WTC11 (cell line): ENCODE measurements around the gene DTNB. TPM values are rescaled to one million over a fixed set of nuclear protein-coding genes. Genes with fewer than 3 reads are reported as not detected.

Experiments
- ATAC-seq: fragments of 200-7000 bp; cut with Tn5 transposase; 2 replicates; pipeline ENCODE4 v1.10.0; 2021; ENCODE audit warnings: mild to moderate bottlenecking, moderate library complexity
- CTCF ChIA-PET: fragments of 300-600 bp; sonication (Branson Sonifier 250); formaldehyde crosslinking; loops from one replicate; lab custom pipeline; 2021; ENCODE audit warnings: antibody characterized with exemption; lab: Charles Lee
- POLR2A ChIA-PET: fragments of 350-600 bp; sonication (Branson Sonifier 250); formaldehyde crosslinking; loops from one replicate; lab custom pipeline; 2021; ENCODE audit warnings: antibody characterized with exemption; lab: Charles Lee
- DNase-seq: peaks from one replicate; pipeline ENCODE4 v3.0.0; 2021; ENCODE audit warnings: low spot score
- H3K27ac Mint-ChIP-seq: 2 replicates; pipeline ENCODE4 v1.8.0; 2021; ENCODE audit warnings: mixed read lengths
- H3K27me3 Mint-ChIP-seq: 2 replicates; pipeline ENCODE4 v1.8.0; 2021; ENCODE audit warnings: low read depth, mild to moderate bottlenecking, moderate library complexity, mixed read lengths
- H3K36me3 Mint-ChIP-seq: 2 replicates; pipeline ENCODE4 v1.8.0; 2021; ENCODE audit warnings: mixed read lengths
- H3K4me1 Mint-ChIP-seq: 2 replicates; pipeline ENCODE4 v1.8.0; 2022; ENCODE audit warnings: mixed read lengths
- H3K4me3 Mint-ChIP-seq: 2 replicates; pipeline ENCODE4 v1.8.0; 2021; ENCODE audit warnings: mild to moderate bottlenecking, moderate library complexity, mixed read lengths
- H3K9me3 Mint-ChIP-seq: 2 replicates; pipeline ENCODE4 v1.8.0; 2021; ENCODE audit warnings: mixed read lengths
- AR ChIP-seq: fragments of 250-450 bp; sonication (Bioruptor Pico); IDR thresholded peaks from 2 replicates; pipeline ENCODE4 v1.9.0; 2021; ENCODE audit warnings: mild to moderate bottlenecking
- ATF1 ChIP-seq: sonication (generic); formaldehyde crosslinking; IDR thresholded peaks from 2 replicates; pipeline ENCODE4 v1.8.1; 2023; ENCODE audit warnings: mild to moderate bottlenecking, moderate library complexity, missing genetic modification reagents
- ATF2 ChIP-seq: sonication (generic); formaldehyde crosslinking; IDR thresholded peaks from 2 replicates; pipeline ENCODE4 v1.8.1; 2022; ENCODE audit warnings: low read depth, missing genetic modification reagents, borderline replicate concordance
- CBFB ChIP-seq: sonication (generic); formaldehyde crosslinking; IDR thresholded peaks from 2 replicates; pipeline ENCODE4 v1.8.1; 2022; ENCODE audit warnings: mild to moderate bottlenecking, low read depth, missing genetic modification reagents
- CREM ChIP-seq: sonication (generic); formaldehyde crosslinking; IDR thresholded peaks from 2 replicates; pipeline ENCODE4 v1.8.1; 2022; ENCODE audit warnings: mild to moderate bottlenecking, missing genetic modification reagents, moderate library complexity
- CTCF ChIP-seq: fragments of 200-600 bp; IDR thresholded peaks from 2 replicates; pipeline ENCODE4 v1.8.0; 2022; ENCODE audit warnings: antibody characterized with exemption
- ELF4 ChIP-seq: sonication (generic); formaldehyde crosslinking; IDR thresholded peaks from 2 replicates; pipeline ENCODE4 v1.8.1; 2022; ENCODE audit warnings: low read depth, mild to moderate bottlenecking, moderate library complexity, missing genetic modification reagents
- FOXK1 ChIP-seq: sonication (generic); formaldehyde crosslinking; IDR thresholded peaks from 2 replicates; pipeline ENCODE4 v1.8.0; 2022; ENCODE audit warnings: mild to moderate bottlenecking, moderate library complexity, missing genetic modification reagents
- FOXP1 ChIP-seq: sonication (generic); formaldehyde crosslinking; IDR thresholded peaks from 2 replicates; pipeline ENCODE4 v1.8.0; 2022; ENCODE audit warnings: missing genetic modification reagents, mild to moderate bottlenecking, moderate library complexity, borderline replicate concordance
- GRHL2 ChIP-seq: fragments of 250-450 bp; sonication (Bioruptor Pico); IDR thresholded peaks from 2 replicates; pipeline ENCODE4 v1.8.0; 2022; ENCODE audit warnings: mild to moderate bottlenecking, moderate library complexity; ENCODE audit not compliant: insufficient replicate concordance, severe bottlenecking
- HMGA2 ChIP-seq: fragments of 250-450 bp; sonication (Bioruptor Pico); IDR thresholded peaks from 2 replicates; pipeline ENCODE4 v1.4.0; 2021; ENCODE audit warnings: mild to moderate bottlenecking, moderate library complexity
- JAZF1 ChIP-seq: fragments of 250-450 bp; sonication (Bioruptor Pico); IDR thresholded peaks from 2 replicates; pipeline ENCODE4 v1.9.0; 2021; ENCODE audit warnings: moderate library complexity, mild to moderate bottlenecking, inconsistent platforms
- MLX ChIP-seq: sonication (generic); formaldehyde crosslinking; IDR thresholded peaks from 2 replicates; pipeline ENCODE4 v1.8.1; 2023; ENCODE audit warnings: mild to moderate bottlenecking, missing genetic modification reagents, moderate library complexity
- NFATC4 ChIP-seq: fragments of 250-450 bp; sonication (Bioruptor Pico); IDR thresholded peaks from 2 replicates; pipeline ENCODE4 v1.9.0; 2021; ENCODE audit warnings: mild to moderate bottlenecking
- NR1H2 ChIP-seq: sonication (generic); formaldehyde crosslinking; IDR thresholded peaks from 2 replicates; pipeline ENCODE4 v1.9.0; 2021; ENCODE audit warnings: mild to moderate bottlenecking, moderate library complexity, missing genetic modification reagents
- OVOL2 ChIP-seq: fragments of 250-450 bp; sonication (Bioruptor Pico); IDR thresholded peaks from 2 replicates; pipeline ENCODE4 v1.9.0; 2021; ENCODE audit warnings: mild to moderate bottlenecking, borderline replicate concordance
- RORB ChIP-seq: fragments of 250-450 bp; sonication (Bioruptor Pico); IDR thresholded peaks from 2 replicates; pipeline ENCODE4 v1.9.0; 2021; ENCODE audit warnings: mild to moderate bottlenecking
- SMAD3 ChIP-seq: sonication (generic); formaldehyde crosslinking; IDR thresholded peaks from 2 replicates; pipeline ENCODE4 v1.8.0; 2022; ENCODE audit warnings: missing genetic modification reagents, mild to moderate bottlenecking, borderline replicate concordance
- SP1 ChIP-seq: sonication (generic); formaldehyde crosslinking; conservative IDR thresholded peaks from 2 replicates; pipeline ENCODE4 v1.8.1; 2022; ENCODE audit warnings: missing genetic modification reagents
- TEAD4 ChIP-seq: sonication (generic); formaldehyde crosslinking; IDR thresholded peaks from 2 replicates; pipeline ENCODE4 v1.8.0; 2022; ENCODE audit warnings: mild to moderate bottlenecking, missing genetic modification reagents
- USF1 ChIP-seq: sonication (generic); formaldehyde crosslinking; IDR thresholded peaks from 2 replicates; pipeline ENCODE4 v1.8.0; 2022; ENCODE audit warnings: mild to moderate bottlenecking, missing genetic modification reagents
- ZBTB21 ChIP-seq: sonication (generic); formaldehyde crosslinking; IDR thresholded peaks from 2 replicates; pipeline ENCODE4 v1.8.1; 2023; ENCODE audit warnings: mild to moderate bottlenecking, missing genetic modification reagents, borderline replicate concordance
- ZBTB43 ChIP-seq: sonication (generic); formaldehyde crosslinking; IDR thresholded peaks from 2 replicates; pipeline ENCODE4 v1.8.1; 2023; ENCODE audit warnings: mild to moderate bottlenecking, missing genetic modification reagents
- ZNF121 ChIP-seq: sonication (generic); formaldehyde crosslinking; IDR thresholded peaks from 2 replicates; pipeline ENCODE4 v1.8.0; 2023; ENCODE audit warnings: missing genetic modification reagents
- ZNF317 ChIP-seq: sonication (generic); formaldehyde crosslinking; IDR thresholded peaks from 2 replicates; pipeline ENCODE4 v1.8.1; 2023; ENCODE audit warnings: low read depth, mild to moderate bottlenecking, moderate library complexity, missing genetic modification reagents, borderline replicate concordance
- ZNF671 ChIP-seq: fragments of 250-450 bp; sonication (Bioruptor Pico); IDR thresholded peaks from 2 replicates; pipeline ENCODE4 v1.8.0; 2021; ENCODE audit warnings: mild to moderate bottlenecking
- total RNA-seq: library from RNA; stranded (reverse); gene quantifications from 3 replicates; pipeline ENCODE4 v1.2.3, GENCODE V29; 2021

Gene DTNB
- total RNA-seq, 1 experiment from 2014 or later: 39.9 TPM

GRCh38 chr2:25710750-25711149 lies 37.4 kb upstream of the DTNB start (continued):
- TF ChIP-seq CTCF (no peak), ELF4 (CRISPR knock-in tag) (no peak), USF1 (CRISPR knock-in tag) (no peak), NR1H2 (CRISPR knock-in tag) (no peak), AR (CRISPR knock-in tag) (no peak), FOXP1 (CRISPR knock-in tag) (no peak), FOXK1 (CRISPR knock-in tag) (no peak)

GRCh38 chr2:25709349-25709748 lies 36.0 kb upstream of the DTNB start:
- H3K9me3 Mint-ChIP-seq: peaks cover 17% of the 10 kb centered on the region
- H3K36me3 Mint-ChIP-seq: peaks cover 12% of the 10 kb centered on the region
- H3K4me3 Mint-ChIP-seq: no peak overlapping the region
- H3K27me3 Mint-ChIP-seq: no peaks in the 10 kb centered on the region
- ChIA-PET POLR2A (interaction anchor here (1.2 kb wide), 1 partner anchor 36 kb away, joined by 3 read pairs; the partner anchor contains the start of gene DTNB), CTCF (interaction anchor here (1.9 to 2.2 kb wide), 3 partner anchors 9 to 102 kb away, joined by 6 to 15 read pairs (median 9); no protein-coding TSS in a partner anchor)
- no peak overlapping the region for H3K27ac Mint-ChIP-seq
- DNase-seq: no peak
- no peak for ATAC-seq
- no peaks in the 10 kb centered on the region for H3K4me1 Mint-ChIP-seq
- TF ChIP-seq ZNF317: no peak
- TF ChIP-seq CBFB (CRISPR knock-in tag): no peak
- TF ChIP-seq TEAD4 (CRISPR knock-in tag): no peak
- TF ChIP-seq ZNF671 (CRISPR knock-in tag): no peak
- no peak for TF ChIP-seq ATF2 (CRISPR knock-in tag)
- no peak for TF ChIP-seq CREM (CRISPR knock-in tag)
- no peak for TF ChIP-seq JAZF1
- no peak for TF ChIP-seq SMAD3 (CRISPR knock-in tag)
- TF ChIP-seq NFATC4 (CRISPR knock-in tag): no peak
- no peak for TF ChIP-seq GRHL2 (CRISPR knock-in tag)
- TF ChIP-seq HMGA2 (CRISPR knock-in tag): no peak
- TF ChIP-seq ZBTB43 (CRISPR knock-in tag): no peak
- TF ChIP-seq ZBTB21 (CRISPR knock-in tag): no peak
- no peak for TF ChIP-seq ATF1 (CRISPR knock-in tag)
- no peak for TF ChIP-seq SP1 (CRISPR knock-in tag)
- TF ChIP-seq MLX (CRISPR knock-in tag): no peak
- TF ChIP-seq ZNF121 (CRISPR knock-in tag): no peak
- no peak for TF ChIP-seq RORB (CRISPR knock-in tag)
- no peak for TF ChIP-seq OVOL2
